GM23338 (cell line): ENCODE data around the gene PTPRN2. TPM values are rescaled to one million over a fixed set of nuclear protein-coding genes. Genes with fewer than 3 reads are reported as not detected.
"Not testable (repeated sequence)": the region's sequence is repeated elsewhere in the genome, so short reads cannot be mapped to it uniquely, and the experiment has no call there.

Experiments
- ATAC-seq: fragments of 200-7000 bp; cut with Tn5 transposase; 3 replicates; pipeline ENCODE4 v1.9.1; 2020
- DNase-seq: peaks from one replicate; pipeline ENCODE4 v3.0.0-alpha.2; 2015; ENCODE audit warnings: low spot score
- H2AFZ ChIP-seq: fragments of 200-600 bp; sonication (generic); 2 replicates; pipeline ENCODE4 v1.8.0; 2016; ENCODE audit warnings: antibody characterized with exemption, mild to moderate bottlenecking, moderate library complexity
- H3F3A ChIP-seq: fragments of 200-600 bp; sonication (generic); replicated peaks from 2 replicates; pipeline ENCODE4 v1.8.0; 2017; ENCODE audit warnings: antibody characterized with exemption, mixed run types, low read depth
- H3K27ac ChIP-seq: fragments of 200-600 bp; sonication (generic); 2 replicates; pipeline ENCODE4 v1.6.1; 2016; ENCODE audit warnings: low read depth
- H3K27me3 ChIP-seq: fragments of 200-600 bp; sonication (generic); 2 replicates; pipeline ENCODE4 v1.8.0; 2016; ENCODE audit warnings: mild to moderate bottlenecking, mixed run types, moderate library complexity; ENCODE audit not compliant: insufficient read depth
- H3K36me3 ChIP-seq: fragments of 200-600 bp; sonication (generic); 2 replicates; pipeline ENCODE4 v1.8.0; 2016; ENCODE audit warnings: mild to moderate bottlenecking; ENCODE audit not compliant: insufficient read depth
- H3K4me1 ChIP-seq: fragments of 200-600 bp; sonication (generic); 2 replicates; pipeline ENCODE4 v1.8.0; 2016; ENCODE audit warnings: mild to moderate bottlenecking, moderate library complexity; ENCODE audit not compliant: insufficient read depth
- H3K4me2 ChIP-seq: fragments of 200-600 bp; sonication (generic); 2 replicates; pipeline ENCODE4 v1.7.1; 2017; ENCODE audit warnings: mixed run types
- H3K4me3 ChIP-seq: fragments of 200-600 bp; sonication (generic); 2 replicates; pipeline ENCODE4 v1.6.1; 2016; ENCODE audit warnings: mixed run types
- H3K79me2 ChIP-seq: fragments of 200-600 bp; sonication (generic); replicated peaks from 2 replicates; pipeline ENCODE4 v1.8.0; 2017; ENCODE audit warnings: mild to moderate bottlenecking; ENCODE audit not compliant: insufficient read depth
- H3K9me2 ChIP-seq: fragments of 200-600 bp; sonication (generic); 2 replicates; pipeline ENCODE4 v1.8.0; 2017; ENCODE audit not compliant: insufficient read depth
- H4K20me1 ChIP-seq: fragments of 200-600 bp; sonication (generic); replicated peaks from 2 replicates; pipeline ENCODE4 v1.8.0; 2017; ENCODE audit warnings: mild to moderate bottlenecking; ENCODE audit not compliant: insufficient read depth
- H3K27ac Mint-ChIP-seq: 2 replicates; pipeline ENCODE4 v1.8.0; 2020; ENCODE audit warnings: inconsistent platforms, mild to moderate bottlenecking, moderate library complexity, mixed read lengths
- H3K27me3 Mint-ChIP-seq: 3 replicates; pipeline ENCODE4 v1.8.0; 2022; ENCODE audit warnings: low read depth, mild to moderate bottlenecking, moderate library complexity, mixed read lengths, inconsistent platforms; ENCODE audit not compliant: insufficient read depth, poor library complexity
- H3K36me3 Mint-ChIP-seq: 3 replicates; pipeline ENCODE4 v1.8.0; 2021; ENCODE audit warnings: low read depth, mild to moderate bottlenecking, inconsistent platforms, moderate library complexity, mixed read lengths
- H3K4me1 Mint-ChIP-seq: 3 replicates; pipeline ENCODE4 v1.8.0; 2020; ENCODE audit warnings: mild to moderate bottlenecking, inconsistent platforms, mixed read lengths
- H3K4me3 Mint-ChIP-seq: 3 replicates; pipeline ENCODE4 v1.8.0; 2021; ENCODE audit warnings: moderate library complexity, mild to moderate bottlenecking, inconsistent platforms, mixed read lengths
- H3K9me3 Mint-ChIP-seq: 3 replicates; pipeline ENCODE4 v1.8.0; 2020; ENCODE audit warnings: moderate library complexity, mild to moderate bottlenecking, inconsistent platforms, mixed read lengths
- JUNB ChIP-seq: IDR thresholded peaks from one replicate; pipeline ENCODE4 v1.6.1; 2016; ENCODE audit warnings: antibody characterized with exemption; ENCODE audit not compliant: unreplicated experiment
- NANOG ChIP-seq: IDR thresholded peaks from 2 replicates; pipeline ENCODE4 v1.6.1; 2016; ENCODE audit warnings: antibody characterized with exemption, borderline replicate concordance
- STAT1 ChIP-seq: IDR thresholded peaks from one replicate; pipeline ENCODE4 v1.6.1; 2016; ENCODE audit warnings: antibody characterized with exemption; ENCODE audit not compliant: unreplicated experiment
- ZNF331 ChIP-seq: fragments of 250-450 bp; sonication (Bioruptor Pico); IDR thresholded peaks from 2 replicates; pipeline ENCODE4 v1.5.0; 2020; ENCODE audit warnings: low read depth, mild to moderate bottlenecking, moderate library complexity
- polyA plus RNA-seq: library from polyadenylated mRNA; unstranded; fragments of >200 nt; fragmentation: Nextera tagmentation; extraction: Ambion mirVana; gene quantifications from 2 replicates; pipeline ENCODE4 v1.2.1, GENCODE V29; 2016
- total RNA-seq: library from RNA; depleted of rRNA; stranded (reverse); fragments of >200 nt; shearing (Covaris generic); gene quantifications from 2 replicates; pipeline ENCODE4 v1.2.3, GENCODE V29; 2014
- TF ChIP-seq, protein P1 (sequence below): IDR thresholded peaks from 2 replicates; pipeline ENCODE4 v1.6.1; 2016; ENCODE audit warnings: antibody characterized with exemption
- TF ChIP-seq, protein P2 (sequence below): fragments of 250-450 bp; sonication (Bioruptor Pico); IDR thresholded peaks from 2 replicates; pipeline ENCODE4 v1.5.0; 2020; ENCODE audit warnings: mild to moderate bottlenecking, moderate library complexity

The PTPRN2 gene
- total and polyA plus RNA-seq, 2 experiments from 2014 or later, result 0.87 to 4.0 TPM

DNA sequence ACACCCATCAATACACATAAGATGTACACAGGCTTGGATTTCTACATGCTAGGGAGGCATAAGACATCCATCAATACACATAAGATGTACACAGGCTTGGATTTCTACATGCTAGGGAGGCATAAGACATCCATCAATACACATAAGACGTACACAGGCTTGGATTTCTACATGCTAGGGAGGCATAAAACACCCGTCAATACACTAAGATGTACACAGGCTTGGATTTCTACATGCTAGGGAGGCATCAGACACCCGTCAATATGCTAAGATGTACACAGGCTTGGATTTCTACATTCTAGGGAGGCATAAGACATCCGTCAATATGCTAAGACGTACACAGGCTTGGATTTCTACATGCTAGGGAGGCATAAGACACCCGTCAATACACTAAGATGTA, 283.6 kb downstream of the PTPRN2 start:
- H3K4me2 ChIP-seq, H3F3A ChIP-seq, H3K27ac ChIP-seq, H3K9me2 ChIP-seq, H3K36me3 ChIP-seq, ATAC-seq, DNase-seq, H3K4me1 ChIP-seq, H3K27me3 ChIP-seq, H2AFZ ChIP-seq, H3K4me1 Mint-ChIP-seq, H3K4me3 ChIP-seq, H3K79me2 ChIP-seq, H3K4me3 Mint-ChIP-seq, H3K27ac Mint-ChIP-seq, H3K27me3 Mint-ChIP-seq, H4K20me1 ChIP-seq: not testable (repeated sequence)
- Mint-ChIP-seq H3K36me3 (peaks cover 22% of the 10 kb centered on the region), H3K9me3 (peaks cover 96% of the 10 kb centered on the region)

DNA sequence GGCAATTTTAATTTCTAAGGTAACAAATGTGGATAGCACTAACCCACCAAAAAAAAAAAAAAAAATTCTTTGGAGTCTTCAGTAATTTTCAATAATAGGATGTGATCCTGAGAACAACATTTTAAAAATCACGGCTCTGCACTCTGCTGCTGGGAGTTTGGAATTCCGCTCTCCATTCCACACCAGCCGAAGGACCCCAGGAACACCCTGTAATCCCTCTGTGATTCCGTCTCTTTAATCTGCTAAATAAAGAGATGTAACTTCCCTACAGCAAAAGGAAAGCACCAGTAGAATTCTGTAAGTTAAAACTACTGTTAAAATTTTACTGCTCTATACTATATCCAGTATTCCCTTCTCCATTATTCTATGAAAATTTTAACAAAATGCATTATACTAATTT, 284.5 kb downstream of the PTPRN2 start:
- no peak overlapping the region for H3K4me3 Mint-ChIP-seq
- H3F3A ChIP-seq, result no peaks in the 10 kb centered on the region
- peaks cover 25% of the 10 kb centered on the region for H3K36me3 Mint-ChIP-seq
- H2AFZ ChIP-seq, result no peak overlapping the region
- H3K36me3 ChIP-seq, result peaks cover 3% of the 10 kb centered on the region
- H3K27ac ChIP-seq, result no peak overlapping the region
- peaks cover 2% of the 10 kb centered on the region for H3K27me3 Mint-ChIP-seq
- H3K4me2 ChIP-seq, result no peak overlapping the region
- H3K9me3 Mint-ChIP-seq, result peaks cover 96% of the 10 kb centered on the region
- no peak for ATAC-seq
- no peaks in the 10 kb centered on the region for H3K27me3 ChIP-seq
- no peak for DNase-seq
- no peaks in the 10 kb centered on the region for H3K9me2 ChIP-seq
- no peaks in the 10 kb centered on the region for H3K4me1 ChIP-seq
- H3K4me3 ChIP-seq, result no peak overlapping the region
- H4K20me1 ChIP-seq, result no peaks in the 10 kb centered on the region
- H3K27ac Mint-ChIP-seq, result no peak overlapping the region
- TF ChIP-seq NANOG (no peak), JUNB (no peak), ZNF331 (CRISPR knock-in tag) (no peak), STAT1 (no peak)
- TF ChIP-seq, protein P1, sequence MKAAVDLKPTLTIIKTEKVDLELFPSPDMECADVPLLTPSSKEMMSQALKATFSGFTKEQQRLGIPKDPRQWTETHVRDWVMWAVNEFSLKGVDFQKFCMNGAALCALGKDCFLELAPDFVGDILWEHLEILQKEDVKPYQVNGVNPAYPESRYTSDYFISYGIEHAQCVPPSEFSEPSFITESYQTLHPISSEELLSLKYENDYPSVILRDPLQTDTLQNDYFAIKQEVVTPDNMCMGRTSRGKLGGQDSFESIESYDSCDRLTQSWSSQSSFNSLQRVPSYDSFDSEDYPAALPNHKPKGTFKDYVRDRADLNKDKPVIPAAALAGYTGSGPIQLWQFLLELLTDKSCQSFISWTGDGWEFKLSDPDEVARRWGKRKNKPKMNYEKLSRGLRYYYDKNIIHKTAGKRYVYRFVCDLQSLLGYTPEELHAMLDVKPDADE, result no peak
- TF ChIP-seq, protein P2, sequence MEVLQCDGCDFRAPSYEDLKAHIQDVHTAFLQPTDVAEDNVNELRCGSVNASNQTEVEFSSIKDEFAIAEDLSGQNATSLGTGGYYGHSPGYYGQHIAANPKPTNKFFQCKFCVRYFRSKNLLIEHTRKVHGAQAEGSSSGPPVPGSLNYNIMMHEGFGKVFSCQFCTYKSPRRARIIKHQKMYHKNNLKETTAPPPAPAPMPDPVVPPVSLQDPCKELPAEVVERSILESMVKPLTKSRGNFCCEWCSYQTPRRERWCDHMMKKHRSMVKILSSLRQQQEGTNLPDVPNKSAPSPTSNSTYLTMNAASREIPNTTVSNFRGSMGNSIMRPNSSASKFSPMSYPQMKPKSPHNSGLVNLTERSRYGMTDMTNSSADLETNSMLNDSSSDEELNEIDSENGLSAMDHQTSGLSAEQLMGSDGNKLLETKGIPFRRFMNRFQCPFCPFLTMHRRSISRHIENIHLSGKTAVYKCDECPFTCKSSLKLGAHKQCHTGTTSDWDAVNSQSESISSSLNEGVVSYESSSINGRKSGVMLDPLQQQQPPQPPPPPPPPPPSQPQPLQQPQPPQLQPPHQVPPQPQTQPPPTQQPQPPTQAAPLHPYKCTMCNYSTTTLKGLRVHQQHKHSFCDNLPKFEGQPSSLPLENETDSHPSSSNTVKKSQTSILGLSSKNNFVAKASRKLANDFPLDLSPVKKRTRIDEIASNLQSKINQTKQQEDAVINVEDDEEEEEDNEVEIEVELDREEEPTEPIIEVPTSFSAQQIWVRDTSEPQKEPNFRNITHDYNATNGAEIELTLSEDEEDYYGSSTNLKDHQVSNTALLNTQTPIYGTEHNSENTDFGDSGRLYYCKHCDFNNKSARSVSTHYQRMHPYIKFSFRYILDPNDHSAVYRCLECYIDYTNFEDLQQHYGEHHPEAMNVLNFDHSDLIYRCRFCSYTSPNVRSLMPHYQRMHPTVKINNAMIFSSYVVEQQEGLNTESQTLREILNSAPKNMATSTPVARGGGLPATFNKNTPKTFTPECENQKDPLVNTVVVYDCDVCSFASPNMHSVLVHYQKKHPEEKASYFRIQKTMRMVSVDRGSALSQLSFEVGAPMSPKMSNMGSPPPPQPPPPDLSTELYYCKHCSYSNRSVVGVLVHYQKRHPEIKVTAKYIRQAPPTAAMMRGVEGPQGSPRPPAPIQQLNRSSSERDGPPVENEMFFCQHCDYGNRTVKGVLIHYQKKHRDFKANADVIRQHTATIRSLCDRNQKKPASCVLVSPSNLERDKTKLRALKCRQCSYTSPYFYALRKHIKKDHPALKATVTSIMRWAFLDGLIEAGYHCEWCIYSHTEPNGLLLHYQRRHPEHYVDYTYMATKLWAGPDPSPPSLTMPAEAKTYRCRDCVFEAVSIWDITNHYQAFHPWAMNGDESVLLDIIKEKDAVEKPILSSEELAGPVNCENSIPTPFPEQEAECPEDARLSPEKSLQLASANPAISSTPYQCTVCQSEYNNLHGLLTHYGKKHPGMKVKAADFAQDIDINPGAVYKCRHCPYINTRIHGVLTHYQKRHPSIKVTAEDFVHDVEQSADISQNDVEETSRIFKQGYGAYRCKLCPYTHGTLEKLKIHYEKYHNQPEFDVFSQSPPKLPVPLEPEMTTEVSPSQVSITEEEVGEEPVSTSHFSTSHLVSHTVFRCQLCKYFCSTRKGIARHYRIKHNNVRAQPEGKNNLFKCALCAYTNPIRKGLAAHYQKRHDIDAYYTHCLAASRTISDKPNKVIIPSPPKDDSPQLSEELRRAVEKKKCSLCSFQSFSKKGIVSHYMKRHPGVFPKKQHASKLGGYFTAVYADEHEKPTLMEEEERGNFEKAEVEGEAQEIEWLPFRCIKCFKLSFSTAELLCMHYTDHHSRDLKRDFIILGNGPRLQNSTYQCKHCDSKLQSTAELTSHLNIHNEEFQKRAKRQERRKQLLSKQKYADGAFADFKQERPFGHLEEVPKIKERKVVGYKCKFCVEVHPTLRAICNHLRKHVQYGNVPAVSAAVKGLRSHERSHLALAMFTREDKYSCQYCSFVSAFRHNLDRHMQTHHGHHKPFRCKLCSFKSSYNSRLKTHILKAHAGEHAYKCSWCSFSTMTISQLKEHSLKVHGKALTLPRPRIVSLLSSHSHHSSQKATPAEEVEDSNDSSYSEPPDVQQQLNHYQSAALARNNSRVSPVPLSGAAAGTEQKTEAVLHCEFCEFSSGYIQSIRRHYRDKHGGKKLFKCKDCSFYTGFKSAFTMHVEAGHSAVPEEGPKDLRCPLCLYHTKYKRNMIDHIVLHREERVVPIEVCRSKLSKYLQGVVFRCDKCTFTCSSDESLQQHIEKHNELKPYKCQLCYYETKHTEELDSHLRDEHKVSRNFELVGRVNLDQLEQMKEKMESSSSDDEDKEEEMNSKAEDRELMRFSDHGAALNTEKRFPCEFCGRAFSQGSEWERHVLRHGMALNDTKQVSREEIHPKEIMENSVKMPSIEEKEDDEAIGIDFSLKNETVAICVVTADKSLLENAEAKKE, result no peak
- no peaks in the 10 kb centered on the region for H3K4me1 Mint-ChIP-seq
- H3K79me2 ChIP-seq, result no peaks in the 10 kb centered on the region
